Measurements from ENCODE around the gene KCNMA1. TPM values are rescaled to one million over a fixed set of nuclear protein-coding genes. Genes with fewer than 3 reads are reported as not detected.

Gene KCNMA1
- total RNA-seq, 1 experiment from 2014 or later: 0.49 TPM

- Histone ChIP-seq H3K9me3 (ENCODE audit: control insufficient read depth in 1 of 2, insufficient read depth in 1 of 2, low read depth in 1 of 2, low read length in 2 of 2) (no peaks in the 10 kb centered on the region), H3K36me3 (ENCODE audit: control insufficient read depth in 1 of 2, insufficient read depth in 2 of 2, low read length in 2 of 2) (no peaks in the 10 kb centered on the region), H3K4me1 (ENCODE audit: control insufficient read depth in 1 of 2, insufficient read depth in 2 of 2, low read length in 2 of 2) (no peaks in the 10 kb centered on the region), H3K9me2 (ENCODE audit: insufficient read depth) (no peaks in the 10 kb centered on the region), H3K9ac (ENCODE audit: low read length) (no peak overlapping the region), H2AFZ (ENCODE audit: low read depth, low read length, poor library complexity, severe bottlenecking) (no peak overlapping the region), H3K27ac (ENCODE audit: low read depth, low read length) (no peak overlapping the region), H3K4me3 (replicated peaks in 1 of 2; ENCODE audit: low read depth in 1 of 2, low read length in 2 of 2) (no peak overlapping the region), H3K4me2 (ENCODE audit: low read length) (no peak overlapping the region), H3K79me2 (ENCODE audit: insufficient read depth, low read length) (no peaks in the 10 kb centered on the region), H4K20me1 (ENCODE audit: insufficient read depth) (no peaks in the 10 kb centered on the region), H3K27me3 (ENCODE audit: insufficient read depth, low read length) (no peaks in the 10 kb centered on the region)
- ATAC-seq: no peak
- DNase-seq (ENCODE audit: low read depth, low spot score): no peak
- TF ChIP-seq TCF7L2 (IDR thresholded peaks at IDR 0.05; ENCODE audit: borderline replicate concordance, extremely low read depth, insufficient read depth, insufficient read length) (no peak), ELF1 (IDR thresholded peaks at IDR 0.05; ENCODE audit: borderline replicate concordance, low read depth) (no peak), POLR2A (IDR thresholded peaks at IDR 0.05; ENCODE audit: borderline replicate concordance, extremely low read depth, insufficient read depth, insufficient read length) (no peak), CEBPB (IDR thresholded peaks at IDR 0.05; ENCODE audit: low read depth) (no peak), RAD21 (IDR thresholded peaks at IDR 0.05; ENCODE audit: low read depth) (no peak), ZFX (IDR thresholded peaks at IDR 0.05) (no peak), EZH2 (IDR thresholded peaks at IDR 0.05) (no peak), YY1 (IDR thresholded peaks at IDR 0.05; ENCODE audit: extremely low read depth, insufficient replicate concordance, low read depth, low read length) (no peak), EGR1 (IDR thresholded peaks at IDR 0.05; ENCODE audit: low read depth) (no peak), SIN3A (IDR thresholded peaks at IDR 0.05; ENCODE audit: low read depth) (no peak), ZNF274 (IDR thresholded peaks at IDR 0.05; ENCODE audit: low read depth, low read length) (no peak), CTCF (IDR thresholded peaks at IDR 0.05 in 2 of 3, conservative IDR thresholded peaks at IDR 0.05 in 1 of 3; ENCODE audit: borderline replicate concordance in 1 of 3, insufficient read depth in 1 of 3, low read depth in 2 of 3, low read length in 2 of 3) (no peak)
- TF ChIP-seq, protein P1, sequence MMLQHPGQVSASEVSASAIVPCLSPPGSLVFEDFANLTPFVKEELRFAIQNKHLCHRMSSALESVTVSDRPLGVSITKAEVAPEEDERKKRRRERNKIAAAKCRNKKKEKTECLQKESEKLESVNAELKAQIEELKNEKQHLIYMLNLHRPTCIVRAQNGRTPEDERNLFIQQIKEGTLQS (IDR thresholded peaks at IDR 0.05): no peak
- TF ChIP-seq, protein P2, sequence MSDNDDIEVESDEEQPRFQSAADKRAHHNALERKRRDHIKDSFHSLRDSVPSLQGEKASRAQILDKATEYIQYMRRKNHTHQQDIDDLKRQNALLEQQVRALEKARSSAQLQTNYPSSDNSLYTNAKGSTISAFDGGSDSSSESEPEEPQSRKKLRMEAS (IDR thresholded peaks at IDR 0.05): no peak
- ChIA-PET POLR2A (no interaction called here), CTCF (no interaction called here), RAD21 (ENCODE audit: low non-redundant PET in 1 of 2, low total read pairs in 2 of 2, uncharacterized antibody in 2 of 2, unreplicated experiment in 2 of 2) (no interaction called here)
- intact Hi-C loops (cut with micrococcal nuclease): no loop called here
- BruUV-seq (replicated peaks): no TSS peak
Observed at GRCh38 chr10:77474939-77475338, 162.7 kb downstream of the KCNMA1 start.

Data from HCT116 (cell line).